NCI-H146 treated with DMSO at 0.1 percent for 48 hours (cell line): ENCODE results near the gene REG4.

Source experiments
- DNase-seq: peaks from one replicate; lab custom pipeline; 2025; ENCODE audit not compliant: unreplicated experiment; lab: John Stamatoyannopoulos, UW

The REG4 gene

GRCh38 chr1:119781434-119782210 lies 29.6 kb downstream of the REG4 start:
- DNase-seq: no peak

DNA sequence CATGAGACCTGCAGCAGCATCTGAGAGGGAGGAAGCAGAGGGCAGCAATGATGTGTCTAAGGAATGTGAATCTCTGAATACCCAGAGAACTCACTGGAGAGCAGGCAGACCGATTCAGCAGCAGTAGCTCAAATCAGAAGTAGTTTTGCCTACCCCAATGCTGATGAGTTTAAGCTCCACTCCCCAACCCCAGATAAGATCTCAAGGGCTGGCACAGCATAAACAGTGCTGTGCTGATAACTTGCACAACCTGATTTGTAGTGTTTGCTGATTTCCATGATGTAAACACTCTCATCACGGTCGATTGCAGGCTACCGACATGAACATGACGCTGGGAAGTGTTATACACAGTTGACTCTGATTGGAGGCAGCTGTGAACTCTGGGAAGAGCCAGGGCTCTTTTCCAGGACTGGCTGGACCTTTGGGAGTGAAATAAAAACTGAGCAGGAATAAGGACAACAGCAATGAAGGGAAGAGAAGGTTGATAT lies 31.3 kb downstream of the REG4 start:
- DNase-seq: no peak

- no peak for DNase-seq
Measured at GRCh38 chr1:119778886-119779560, 32.2 kb downstream of the REG4 start.

DNA sequence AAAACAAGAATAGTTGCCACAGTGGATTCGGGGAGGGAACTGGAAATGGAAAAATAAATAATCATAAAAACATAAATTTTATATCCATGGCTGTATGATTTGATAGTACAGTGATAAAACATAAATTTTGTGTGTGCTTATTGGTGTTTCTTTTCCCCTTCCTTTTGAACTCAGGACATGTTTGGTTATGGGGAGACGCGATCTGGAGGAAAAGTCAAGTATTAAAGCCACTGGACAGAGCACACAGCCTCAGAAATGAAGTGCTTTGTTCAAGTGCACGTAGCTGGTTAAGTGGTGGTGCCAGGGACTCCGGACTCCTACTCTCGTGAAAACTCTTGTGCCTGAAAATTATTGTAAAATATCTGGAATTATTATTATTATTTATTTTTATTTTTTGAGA lies 32.9 kb downstream of the REG4 start:
- DNase-seq: no peak

- DNase-seq: no peak
Measured at GRCh38 chr1:119774746-119775490, 36.3 kb downstream of the REG4 start.

DNA sequence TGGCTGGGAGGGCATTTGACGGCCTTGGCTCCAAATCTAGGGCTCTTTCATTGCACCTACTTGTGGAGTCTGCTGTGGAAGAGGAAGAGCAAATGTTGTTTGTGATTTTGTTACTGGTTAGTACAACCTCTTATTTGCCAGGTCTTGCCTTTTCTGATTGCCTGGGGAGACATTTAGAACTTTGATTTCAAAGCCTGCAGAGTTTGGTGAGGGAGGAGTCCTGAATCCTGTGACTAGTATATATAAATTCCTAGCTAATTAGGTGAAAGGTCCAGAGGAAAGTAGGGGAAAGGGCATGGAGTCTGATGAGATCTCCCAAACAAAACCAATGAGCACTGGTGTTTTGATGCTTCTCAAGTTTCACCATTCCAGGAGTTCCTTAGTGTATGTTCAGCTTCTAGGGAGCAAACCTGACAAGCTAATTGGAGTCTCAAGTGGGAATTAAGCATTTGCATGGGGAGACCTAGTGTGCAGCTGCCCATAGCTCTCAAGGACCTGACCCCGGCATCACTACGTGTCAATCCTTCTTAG lies 37.5 kb downstream of the REG4 start:
- DNase-seq: no peak

GRCh38 chr1:119772298-119772697 lies 39.0 kb downstream of the REG4 start:
- no peak for DNase-seq

DNA sequence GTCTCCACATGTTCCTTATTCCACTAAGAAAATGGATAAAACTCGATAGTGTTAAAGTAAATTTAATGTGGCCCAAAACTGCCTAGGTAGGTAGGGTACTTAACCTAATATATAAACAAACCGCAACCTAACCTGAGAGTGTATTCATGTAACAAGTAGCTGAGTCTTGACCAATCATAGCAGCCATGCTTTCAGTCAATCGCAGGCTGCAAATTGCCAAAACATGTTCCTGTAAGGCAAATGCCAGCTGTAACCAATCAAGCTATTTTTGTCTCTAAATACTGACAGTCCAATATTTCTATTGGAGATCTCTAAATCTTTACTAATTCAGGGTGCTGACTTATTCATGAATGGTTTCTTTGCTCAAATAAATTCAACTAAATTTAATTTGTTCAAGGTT lies 39.5 kb downstream of the REG4 start:
- no peak for DNase-seq

- DNase-seq: no peak
Measured at GRCh38 chr1:119771016-119771415, 40.2 kb downstream of the REG4 start.

GRCh38 chr1:119768778-119769177 lies 42.5 kb downstream of the REG4 start, which contains the start of gene HMGCS2:
HMGCS2 (minus strand) TSS chr1:119768905; CDS start chr1:119768844, 61 bp downstream.
- no peak for DNase-seq

GRCh38 chr1:119767486-119767885 lies 43.8 kb downstream of the REG4 start:
- no peak for DNase-seq

DNA sequence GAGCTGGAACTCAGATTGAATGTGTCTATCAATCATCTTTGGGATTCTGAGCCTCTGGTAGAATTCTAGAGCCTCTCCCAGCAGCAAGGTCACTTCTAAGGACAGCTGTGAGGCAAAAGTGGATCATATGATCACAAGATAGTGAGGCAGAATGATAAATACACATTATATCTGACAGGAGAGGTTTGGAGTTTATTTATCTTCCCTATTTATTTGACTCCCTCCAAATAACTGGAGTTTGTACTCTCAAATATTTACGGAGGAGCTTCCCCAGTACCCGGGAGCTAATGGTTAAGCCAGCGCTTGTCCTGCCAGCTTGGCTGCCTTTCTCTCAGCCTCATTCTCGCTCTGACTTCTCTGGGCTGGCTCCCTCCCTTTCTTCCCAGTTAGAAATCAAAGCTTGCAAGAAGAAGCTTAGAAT lies 44.9 kb downstream of the REG4 start:
- DNase-seq: no peak

DNA sequence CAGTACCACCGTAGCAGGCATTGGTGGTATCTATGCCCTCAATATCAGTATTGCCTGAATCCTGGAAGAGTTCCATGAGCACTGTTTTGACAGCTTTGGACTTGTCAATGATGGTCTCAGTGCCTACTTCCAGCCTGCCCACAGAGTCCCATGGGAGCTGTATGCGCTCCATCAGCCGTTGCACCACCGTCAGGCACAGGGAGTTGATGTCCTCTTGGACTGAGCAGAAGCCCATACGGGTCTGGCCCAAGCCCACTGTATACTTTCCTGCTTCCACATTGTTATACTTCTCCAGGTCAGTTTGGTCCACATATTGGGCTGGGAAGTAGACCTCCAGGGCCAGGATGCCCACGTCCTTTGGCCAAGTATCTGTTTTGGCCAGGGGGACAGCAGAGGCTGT lies 47.0 kb downstream of the REG4 start:
- DNase-seq: no peak

DNA sequence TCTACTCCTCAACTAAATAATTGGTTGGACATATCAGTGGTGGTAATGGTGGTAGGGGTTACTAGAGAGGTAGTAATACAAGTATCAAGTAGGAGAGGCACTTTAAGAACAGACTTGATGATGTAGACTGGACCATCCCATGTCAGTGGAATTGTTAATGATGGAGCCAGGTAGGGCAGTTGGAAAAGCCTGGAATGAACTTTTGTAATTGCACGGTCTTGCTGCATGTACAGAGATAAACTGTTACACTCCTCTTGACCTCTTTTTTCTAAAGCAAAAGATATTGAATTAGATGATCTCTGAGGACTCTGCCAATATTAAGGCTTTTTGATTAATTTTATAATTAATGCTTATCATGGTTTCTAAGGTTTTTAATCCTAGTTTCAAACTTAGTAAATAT lies 48.3 kb downstream of the REG4 start:
- DNase-seq: no peak

DNA sequence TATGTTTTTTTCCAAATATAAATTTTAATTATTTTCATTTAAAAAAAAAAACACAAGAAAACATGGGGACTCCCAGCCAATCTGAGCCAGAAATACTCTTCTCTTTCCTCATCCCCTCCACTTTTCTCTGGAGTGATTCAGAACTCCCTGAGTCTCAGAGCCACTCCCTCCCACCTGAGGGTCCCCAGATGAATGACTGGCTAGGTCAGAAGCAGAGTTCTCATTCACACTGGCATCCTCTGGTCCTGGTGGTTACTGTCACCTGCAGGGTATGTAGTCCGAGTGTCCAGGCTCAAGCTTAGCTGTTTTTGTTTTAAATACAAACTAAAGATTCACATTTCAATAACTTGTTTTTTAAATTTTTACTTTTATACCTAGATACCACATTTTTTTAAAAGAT lies 48.9 kb downstream of the REG4 start:
- DNase-seq: no peak

DNA sequence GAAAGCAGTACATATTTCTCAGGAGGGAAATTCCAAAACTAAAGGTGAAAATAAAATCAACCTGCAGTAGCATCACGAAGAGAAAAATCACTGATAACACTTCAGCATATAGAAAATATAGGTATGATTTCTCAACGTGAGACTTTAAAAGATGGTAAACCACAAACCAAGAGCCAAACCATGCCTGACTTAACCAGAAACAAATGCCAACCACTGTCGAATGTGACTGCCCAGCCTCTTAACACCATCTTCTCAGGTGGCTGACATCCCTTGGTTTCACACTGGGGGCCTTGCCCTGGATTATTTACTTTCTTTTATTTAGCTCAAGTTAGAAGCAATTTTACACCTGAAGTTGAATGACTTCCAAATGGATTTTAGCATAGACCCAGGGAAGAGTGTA lies 52.7 kb downstream of the REG4 start:
- no peak for DNase-seq

- DNase-seq: no peak
Measured at GRCh38 chr1:119752592-119752991, 58.7 kb downstream of the REG4 start.

GRCh38 chr1:119748040-119748439 lies 63.2 kb downstream of the REG4 start:
- no peak for DNase-seq

DNA sequence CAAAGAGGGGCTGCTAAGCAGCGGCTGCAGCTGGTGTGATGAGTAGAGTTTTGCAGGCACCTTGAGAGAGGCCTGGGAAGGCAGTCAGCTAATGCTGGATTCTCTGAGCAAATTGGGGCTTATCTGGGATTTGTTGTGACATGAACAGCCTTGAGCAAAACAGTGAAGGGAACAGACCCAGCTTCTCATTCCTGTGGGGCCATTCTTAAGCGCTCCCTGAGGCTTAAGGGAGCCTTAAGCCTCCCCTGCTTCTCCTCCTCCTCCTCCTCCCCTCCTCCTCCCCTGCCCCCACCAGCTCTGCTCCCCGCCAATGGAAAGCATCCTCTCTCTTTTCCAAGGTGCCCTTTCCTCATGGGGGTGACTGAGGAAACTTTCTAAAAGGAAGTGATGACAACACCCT lies 63.8 kb downstream of the REG4 start:
- DNase-seq: no peak

DNA sequence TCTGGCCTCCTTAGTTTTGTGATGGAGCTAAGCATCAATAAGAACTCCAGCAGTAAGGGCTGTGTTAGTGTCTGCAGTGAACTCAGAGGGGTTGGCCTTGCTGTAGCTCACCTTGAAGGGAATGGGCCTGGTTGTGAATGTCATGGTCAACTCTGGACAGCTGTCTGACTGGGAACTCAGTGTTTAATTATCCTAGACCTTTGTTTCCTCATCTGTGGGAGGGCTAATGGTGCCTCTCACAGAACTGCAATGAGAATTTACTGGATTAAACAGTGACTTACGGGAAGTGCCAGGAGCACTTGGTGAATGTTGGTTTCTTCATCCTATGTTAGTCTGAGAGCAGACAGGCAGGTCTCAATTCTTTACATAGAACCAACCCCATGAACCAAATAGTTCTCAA lies 66.2 kb downstream of the REG4 start:
- no peak for DNase-seq

DNA sequence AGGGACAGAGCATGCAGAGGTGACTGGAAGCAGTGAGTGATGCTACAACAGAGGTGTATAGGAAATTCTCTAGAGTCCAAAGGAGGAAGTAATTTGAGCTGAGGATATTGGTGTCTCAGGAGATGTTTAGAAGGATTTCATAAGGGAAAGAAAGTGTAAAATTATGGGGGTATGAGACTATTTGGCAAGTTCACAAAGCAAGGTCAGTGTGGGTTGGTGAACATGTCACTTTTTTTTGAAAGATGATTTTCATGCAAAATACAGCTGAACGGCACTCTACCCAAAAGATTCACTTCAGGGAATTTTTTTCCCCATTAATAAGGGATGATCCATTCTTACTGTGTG lies 66.7 kb downstream of the REG4 start:
- DNase-seq: no peak
